ENCODE results near the gene NFKBIA.

- TF ChIP-seq CTCF (IDR thresholded peaks at IDR 0.05; ENCODE audit: low read depth, low read length, missing input control) (no peak), TAF1 (conservative IDR thresholded peaks at IDR 0.05) (no peak), GABPA (IDR thresholded peaks at IDR 0.05 in 1 of 2, conservative IDR thresholded peaks at IDR 0.05 in 1 of 2) (no peak), HNF4A (conservative IDR thresholded peaks at IDR 0.05) (no peak), JUND (IDR thresholded peaks at IDR 0.05) (peak in 1 of 2 donors; percentile 10), FOXA1 (IDR thresholded peaks at IDR 0.05) (no peak), MAX (IDR thresholded peaks at IDR 0.05) (no peak)
Measured at GRCh38 chr14:35403114-35403602, 1.4 kb downstream of the NFKBIA start.

Measured in liver (tissue), 3 donors.